ENCODE data around the gene PTPA. TPM values are rescaled to one million over a fixed set of nuclear protein-coding genes. Genes with fewer than 3 reads are reported as not detected.

The PTPA gene
- polyA plus RNA-seq, 3 donors, result 11.7 to 38.5 (median 12.4) TPM

DNA sequence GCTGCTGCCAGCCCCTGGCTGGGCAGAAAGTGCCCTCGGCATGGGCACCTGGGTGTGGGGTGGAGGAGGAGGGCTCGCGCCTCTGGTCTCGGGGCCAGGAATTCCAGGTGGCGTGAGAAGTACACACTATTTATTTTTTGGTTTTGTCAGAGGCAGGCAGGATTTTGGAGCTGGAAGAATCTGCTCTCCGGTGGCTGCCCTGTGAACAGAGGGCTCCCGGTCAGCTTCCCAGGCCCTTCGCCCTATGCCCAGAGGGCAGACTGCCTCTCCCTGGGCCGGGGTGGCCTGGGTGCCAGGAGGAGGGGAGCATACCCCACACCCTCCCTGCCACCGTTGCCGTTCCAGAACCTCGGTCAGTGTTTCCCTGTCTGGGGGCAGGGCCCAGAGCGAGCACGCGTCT, 22.0 kb upstream of the PTPA start:
- no peaks in the 10 kb centered on the region for H3K4me1 ChIP-seq (ENCODE audit: control insufficient read depth in 1 of 2, insufficient read depth in 2 of 2, low read length in 2 of 2)
- no peaks in the 10 kb centered on the region for H4K20me1 ChIP-seq (ENCODE audit: insufficient read depth, low read length)
- H3K9me3 Mint-ChIP-seq, result no peaks in the 10 kb centered on the region
- no peak overlapping the region for H3K4me3 Mint-ChIP-seq
- no peak for DNase-seq
- intact Hi-C loops (cut with micrococcal nuclease), result no loop called here
- no peaks in the 10 kb centered on the region for H3K9me3 ChIP-seq (replicated peaks in 1 of 2; ENCODE audit: control insufficient read depth in 1 of 2, insufficient read depth in 1 of 2, low read length in 2 of 2)
- H3K9ac ChIP-seq (ENCODE audit: insufficient read depth, low read length, poor library complexity, severe bottlenecking), result no peak overlapping the region
- no peaks in the 10 kb centered on the region for H3K27me3 ChIP-seq (ENCODE audit: control insufficient read depth in 2 of 2, insufficient read depth in 2 of 2, low read length in 2 of 2)
- H3K27ac ChIP-seq (ENCODE audit: low read depth in 1 of 2, low read length in 2 of 2), result no peak overlapping the region
- H3K27me3 Mint-ChIP-seq (ENCODE audit: low read depth in 3 of 3), result peaks cover 0 to 1% (median 0%) of the 10 kb centered on the region in 3 donors
- peaks cover 50 to 58% of the 10 kb centered on the region in 2 donors for H3K36me3 ChIP-seq (replicated peaks in 1 of 2; ENCODE audit: control insufficient read depth in 1 of 2, insufficient read depth in 2 of 2, low read length in 2 of 2)
- TF ChIP-seq, protein P1, sequence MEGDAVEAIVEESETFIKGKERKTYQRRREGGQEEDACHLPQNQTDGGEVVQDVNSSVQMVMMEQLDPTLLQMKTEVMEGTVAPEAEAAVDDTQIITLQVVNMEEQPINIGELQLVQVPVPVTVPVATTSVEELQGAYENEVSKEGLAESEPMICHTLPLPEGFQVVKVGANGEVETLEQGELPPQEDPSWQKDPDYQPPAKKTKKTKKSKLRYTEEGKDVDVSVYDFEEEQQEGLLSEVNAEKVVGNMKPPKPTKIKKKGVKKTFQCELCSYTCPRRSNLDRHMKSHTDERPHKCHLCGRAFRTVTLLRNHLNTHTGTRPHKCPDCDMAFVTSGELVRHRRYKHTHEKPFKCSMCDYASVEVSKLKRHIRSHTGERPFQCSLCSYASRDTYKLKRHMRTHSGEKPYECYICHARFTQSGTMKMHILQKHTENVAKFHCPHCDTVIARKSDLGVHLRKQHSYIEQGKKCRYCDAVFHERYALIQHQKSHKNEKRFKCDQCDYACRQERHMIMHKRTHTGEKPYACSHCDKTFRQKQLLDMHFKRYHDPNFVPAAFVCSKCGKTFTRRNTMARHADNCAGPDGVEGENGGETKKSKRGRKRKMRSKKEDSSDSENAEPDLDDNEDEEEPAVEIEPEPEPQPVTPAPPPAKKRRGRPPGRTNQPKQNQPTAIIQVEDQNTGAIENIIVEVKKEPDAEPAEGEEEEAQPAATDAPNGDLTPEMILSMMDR (IDR thresholded peaks at IDR 0.05), result no peak
- H3K36me3 Mint-ChIP-seq, result peaks cover 41 to 57% of the 10 kb centered on the region in 2 donors
- H3K79me2 ChIP-seq (ENCODE audit: insufficient read depth, low read length), result no peaks in the 10 kb centered on the region
- no peak overlapping the region for H3K4me3 ChIP-seq (replicated peaks in 1 of 3; ENCODE audit: low read depth in 2 of 3, low read length in 3 of 3)
- H2AFZ ChIP-seq (ENCODE audit: insufficient read depth, low read depth, low read length, poor library complexity, severe bottlenecking), result no peak overlapping the region
- no peak overlapping the region for H3K27ac Mint-ChIP-seq
- H3K4me1 Mint-ChIP-seq, result no peaks in the 10 kb centered on the region
- 100% methylated on average over 12 of the region's 15 CpGs for WGBS (ENCODE audit: insufficient coverage)
- H3K4me2 ChIP-seq (replicated peaks; ENCODE audit: extremely low read depth, low read length, poor library complexity, severe bottlenecking), result no peak overlapping the region

DNA sequence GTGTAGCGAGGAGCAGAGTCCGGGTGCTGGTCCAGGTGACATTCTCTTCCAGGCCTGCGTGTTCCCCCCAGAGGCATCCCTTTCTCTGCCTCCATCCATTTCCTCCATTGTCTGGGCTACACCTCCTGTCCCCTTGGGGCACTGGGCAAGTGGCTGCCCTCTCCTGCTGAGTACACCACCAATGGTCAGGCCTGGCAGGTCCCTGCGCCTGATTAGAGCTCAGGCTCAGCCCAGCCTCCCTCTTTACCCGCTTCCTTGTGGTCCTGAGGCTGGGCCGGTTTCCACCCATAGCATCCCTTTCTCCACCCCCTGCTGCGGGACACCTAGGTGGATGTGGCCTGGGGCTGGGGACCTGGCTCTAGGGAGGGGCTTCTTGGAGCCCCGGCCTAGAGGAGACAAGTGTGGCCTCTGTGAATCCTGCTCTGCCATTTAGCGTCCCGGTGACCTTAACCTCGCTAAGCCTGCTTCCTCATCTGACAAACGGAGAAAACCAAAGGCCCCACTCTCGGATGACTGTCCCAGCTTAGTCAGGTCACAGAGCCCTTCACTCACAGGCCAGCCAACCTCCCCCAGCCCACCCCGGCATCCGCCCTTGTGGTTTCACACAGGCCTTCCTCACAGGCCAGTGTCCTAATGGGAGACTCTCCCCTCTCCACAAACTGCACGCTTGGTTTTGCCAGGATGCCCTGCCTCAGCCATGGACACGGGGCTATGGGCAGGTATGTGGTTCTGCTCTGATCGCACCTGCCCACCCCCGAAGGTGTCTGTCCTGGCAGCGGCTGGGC, 17.4 kb upstream of the PTPA start:
- Mint-ChIP-seq H3K27me3 (ENCODE audit: low read depth in 3 of 3) (no peaks in the 10 kb centered on the region), H3K9me3 (no peaks in the 10 kb centered on the region), H3K4me3 (no peak overlapping the region), H3K27ac (peak overlapping the region in 1 of 7 donors; percentile 77), H3K4me1 (no peaks in the 10 kb centered on the region), H3K36me3 (peaks cover 33 to 55% of the 10 kb centered on the region in 2 donors)
- DNase-seq, result no peak
- no peak overlapping the region for H3K4me3 ChIP-seq (replicated peaks in 1 of 3; ENCODE audit: low read depth in 2 of 3, low read length in 3 of 3)
- no peak overlapping the region for H3K4me2 ChIP-seq (replicated peaks; ENCODE audit: extremely low read depth, low read length, poor library complexity, severe bottlenecking)
- WGBS (ENCODE audit: insufficient coverage), result 88% methylated on average over 12 of the region's 20 CpGs
- TF ChIP-seq, protein P1 (IDR thresholded peaks at IDR 0.05), result no peak
- no peaks in the 10 kb centered on the region for H3K79me2 ChIP-seq (ENCODE audit: insufficient read depth, low read length)
- H3K9ac ChIP-seq (ENCODE audit: insufficient read depth, low read length, poor library complexity, severe bottlenecking), result no peak overlapping the region
- intact Hi-C loops (cut with micrococcal nuclease), result no loop called here
- no peaks in the 10 kb centered on the region for H3K4me1 ChIP-seq (ENCODE audit: control insufficient read depth in 1 of 2, insufficient read depth in 2 of 2, low read length in 2 of 2)
- peaks cover 38 to 56% of the 10 kb centered on the region in 2 donors for H3K36me3 ChIP-seq (replicated peaks in 1 of 2; ENCODE audit: control insufficient read depth in 1 of 2, insufficient read depth in 2 of 2, low read length in 2 of 2)
- no peaks in the 10 kb centered on the region for H4K20me1 ChIP-seq (ENCODE audit: insufficient read depth, low read length)
- no peak overlapping the region for H2AFZ ChIP-seq (ENCODE audit: insufficient read depth, low read depth, low read length, poor library complexity, severe bottlenecking)
- no peaks in the 10 kb centered on the region for H3K27me3 ChIP-seq (ENCODE audit: control insufficient read depth in 2 of 2, insufficient read depth in 2 of 2, low read length in 2 of 2)
- no peak overlapping the region for H3K27ac ChIP-seq (ENCODE audit: low read depth in 1 of 2, low read length in 2 of 2)
- H3K9me3 ChIP-seq (replicated peaks in 1 of 2; ENCODE audit: control insufficient read depth in 1 of 2, insufficient read depth in 1 of 2, low read length in 2 of 2), result no peaks in the 10 kb centered on the region

Measured in CD14-positive monocyte (primary cell).